ENCODE measurements around the gene SLC12A2. TPM values are rescaled to one million over a fixed set of nuclear protein-coding genes. Genes with fewer than 3 reads are reported as not detected.

The SLC12A2 gene
- total and polyA plus RNA-seq, 2 of the 4 experiments (the other 2 are of a cell fraction) = 5.6 to 30.3 TPM

GRCh38 chr5:128174951-128175350, 91.4 kb downstream of the SLC12A2 start:
- no TSS peak for BruUV-seq (replicated peaks)
- intact Hi-C loops (cut with micrococcal nuclease) = no loop called here
- Histone ChIP-seq H4K91ac (ENCODE audit: insufficient read depth, low read depth, low read length) (no peak overlapping the region), H3K4me3 (ENCODE audit: insufficient read depth, low read depth, low read length) (no peak overlapping the region), H2BK15ac (ENCODE audit: low read depth, low read length) (no peak overlapping the region), H3K36me3 (ENCODE audit: control insufficient read depth, insufficient read depth, low read length) (peaks cover 2% of the 10 kb centered on the region; the same call in 1 of the 2 replicates), H3K23ac (ENCODE audit: low read depth, low read length) (no peak overlapping the region), H4K5ac (ENCODE audit: low read depth, low read length) (no peak overlapping the region), H3K9me3 (ENCODE audit: control insufficient read depth, insufficient read depth, low read length) (no peaks in the 10 kb centered on the region), H2AFZ (replicated peaks; ENCODE audit: low read length, poor library complexity) (no peak overlapping the region), H3K4me1 (ENCODE audit: control insufficient read depth, insufficient read depth, low read length) (no peaks in the 10 kb centered on the region), H3K9ac (ENCODE audit: low read depth, low read length) (no peak overlapping the region), H2BK120ac (ENCODE audit: low read depth, low read length) (no peak overlapping the region), H3K4ac (ENCODE audit: low read depth, low read length) (no peak overlapping the region), H4K20me1 (ENCODE audit: insufficient read depth, low read length) (no peaks in the 10 kb centered on the region), H3K9me1 (ENCODE audit: insufficient read depth, low read length) (no peaks in the 10 kb centered on the region), H3K4me2 (ENCODE audit: low read depth, low read length) (peak overlapping the region; percentile 74; the same call in 1 of the 2 replicates), H3K14ac (replicated peaks; ENCODE audit: low read depth, low read length) (no peak overlapping the region), H2BK20ac (ENCODE audit: low read depth, low read length) (no peak overlapping the region), H3K79me1 (ENCODE audit: low read depth in 1 of 2, low read length in 2 of 2) (no peaks in the 10 kb centered on the region), H2BK5ac (ENCODE audit: low read depth, low read length, poor library complexity, severe bottlenecking) (peak overlapping the region; percentile 81), H3K18ac (ENCODE audit: low read depth, low read length) (no peak overlapping the region), H3K27me3 (ENCODE audit: control insufficient read depth, insufficient read depth, low read length) (no peaks in the 10 kb centered on the region), H3K56ac (ENCODE audit: extremely low read depth, insufficient read depth, low read length) (no peak overlapping the region), H3K27ac (ENCODE audit: insufficient read depth, low read length) (no peak overlapping the region), H2AK5ac (ENCODE audit: low read depth, low read length) (no peak overlapping the region), H2AK9ac (replicated peaks; ENCODE audit: low read depth, low read length, poor library complexity) (no peak overlapping the region), H4K8ac (ENCODE audit: low read depth in 2 of 2, low read length in 2 of 2) (no peak overlapping the region; a peak in 1 of 4 replicates)
- dilution Hi-C loops (cut with HindIII; ENCODE audit: low sequenced_read_pairs, unreplicated experiment) = no loop called here
- TF ChIP-seq FOS (IDR thresholded peaks at IDR 0.05; ENCODE audit: low read depth, low read length) (no peak), BHLHE40 (IDR thresholded peaks at IDR 0.05; ENCODE audit: low read depth, low read length) (no peak), CTCF (conservative IDR thresholded peaks at IDR 0.05; ENCODE audit: low read depth, low read length) (no peak), RCOR1 (IDR thresholded peaks at IDR 0.05; ENCODE audit: insufficient replicate concordance, low read length) (no peak), SMC3 (IDR thresholded peaks at IDR 0.05; ENCODE audit: low read depth, low read length) (no peak), MAZ (IDR thresholded peaks at IDR 0.05; ENCODE audit: borderline replicate concordance, low read depth, low read length) (no peak), NFE2L2 (IDR thresholded peaks at IDR 0.05; ENCODE audit: low read depth, low read length) (no peak), MAFK (IDR thresholded peaks at IDR 0.05; ENCODE audit: low read depth, low read length) (no peak), ELK1 (IDR thresholded peaks at IDR 0.05; ENCODE audit: borderline replicate concordance, low read depth, low read length) (no peak)
- ATAC-seq (ENCODE audit: low read depth) = peak; percentile 91
- in situ Hi-C loops (cut with MboI; ENCODE audit: low sequenced_read_pairs) = no loop called here
- CTCF ChIA-PET = no interaction called here
- peak; percentile 67 for DNase-seq
- POLR2A ChIA-PET (ENCODE audit: unreplicated experiment) = no interaction called here
- WGBS, 2 experiments (ENCODE audit: extremely low coverage in 2 of 2, insufficient read length in 1 of 2) = no CpG with 5 or more reads among the region's 2 CpGs

Data from IMR-90 (cell line).